SIG-M5 treated with dmso at 0.1 percent for 504 hours (cell line): ENCODE results near the gene FKBP1A.

Experiments
- DNase-seq: peaks from one replicate; lab custom pipeline; 2025; ENCODE audit not compliant: unreplicated experiment; lab: John Stamatoyannopoulos, UW

The FKBP1A gene

GRCh38 chr20:1333462-1334369 lies 59.1 kb downstream of the FKBP1A start:
- DNase-seq, result no peak

DNA sequence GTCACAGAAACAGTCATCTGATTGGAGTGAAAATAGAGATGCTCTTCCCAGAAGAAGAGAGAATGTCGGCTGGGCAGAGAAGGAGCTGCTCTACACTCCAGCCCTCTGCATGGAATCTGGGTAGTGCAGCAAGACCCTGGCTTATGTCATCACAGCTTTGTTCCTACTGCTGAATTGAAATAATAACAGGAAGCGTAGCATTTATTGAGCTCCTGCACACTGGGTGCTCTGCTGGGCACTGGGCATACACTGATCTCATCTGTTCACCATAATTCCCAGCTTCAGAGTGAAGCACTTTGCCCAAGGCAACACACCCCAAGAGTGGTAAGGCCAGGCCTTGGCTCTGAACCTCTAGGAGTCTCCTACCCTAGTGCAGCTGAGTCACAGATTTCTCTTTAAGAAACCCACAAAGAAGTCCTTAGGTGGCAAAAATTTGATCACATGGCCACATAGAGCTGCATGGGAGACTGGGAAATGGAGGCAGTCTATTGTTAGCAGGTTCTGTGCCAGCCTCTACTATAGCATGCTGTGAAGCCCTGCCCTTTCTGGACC lies 60.0 kb downstream of the FKBP1A start:
- DNase-seq, result no peak

DNA sequence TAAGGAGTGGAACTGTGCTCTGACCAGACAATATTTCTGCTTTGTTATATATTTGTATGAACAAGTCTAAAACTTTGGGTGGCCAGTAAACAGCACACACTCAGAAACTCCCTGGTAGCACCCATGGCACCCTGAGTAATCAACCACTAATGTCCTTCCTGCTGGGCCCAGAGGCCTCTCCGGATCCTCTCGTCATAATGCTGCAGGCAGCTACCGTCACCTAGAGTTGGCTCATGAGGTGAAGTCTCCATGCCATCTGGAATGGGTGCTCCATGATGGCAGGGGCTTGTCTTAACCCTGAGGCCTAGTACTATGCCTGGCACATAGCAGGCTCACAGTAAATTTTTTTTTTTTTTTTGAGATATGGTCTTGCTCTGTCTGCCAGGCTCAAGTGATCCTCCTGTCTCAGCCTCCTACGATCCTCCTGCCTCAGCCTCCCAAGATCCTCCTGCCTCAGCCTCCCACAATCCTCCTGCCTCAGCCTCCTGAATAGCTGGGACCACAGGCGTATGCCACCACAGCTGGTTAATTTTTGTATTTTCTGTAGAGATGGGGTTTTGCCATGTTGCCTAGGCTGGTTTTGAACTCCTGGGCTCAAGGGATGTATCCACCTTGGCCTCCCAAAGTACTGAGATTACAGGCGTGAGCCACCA lies 60.9 kb downstream of the FKBP1A start:
- DNase-seq, result no peak

GRCh38 chr20:1331101-1331500 lies 61.8 kb downstream of the FKBP1A start:
- DNase-seq, result no peak

DNA sequence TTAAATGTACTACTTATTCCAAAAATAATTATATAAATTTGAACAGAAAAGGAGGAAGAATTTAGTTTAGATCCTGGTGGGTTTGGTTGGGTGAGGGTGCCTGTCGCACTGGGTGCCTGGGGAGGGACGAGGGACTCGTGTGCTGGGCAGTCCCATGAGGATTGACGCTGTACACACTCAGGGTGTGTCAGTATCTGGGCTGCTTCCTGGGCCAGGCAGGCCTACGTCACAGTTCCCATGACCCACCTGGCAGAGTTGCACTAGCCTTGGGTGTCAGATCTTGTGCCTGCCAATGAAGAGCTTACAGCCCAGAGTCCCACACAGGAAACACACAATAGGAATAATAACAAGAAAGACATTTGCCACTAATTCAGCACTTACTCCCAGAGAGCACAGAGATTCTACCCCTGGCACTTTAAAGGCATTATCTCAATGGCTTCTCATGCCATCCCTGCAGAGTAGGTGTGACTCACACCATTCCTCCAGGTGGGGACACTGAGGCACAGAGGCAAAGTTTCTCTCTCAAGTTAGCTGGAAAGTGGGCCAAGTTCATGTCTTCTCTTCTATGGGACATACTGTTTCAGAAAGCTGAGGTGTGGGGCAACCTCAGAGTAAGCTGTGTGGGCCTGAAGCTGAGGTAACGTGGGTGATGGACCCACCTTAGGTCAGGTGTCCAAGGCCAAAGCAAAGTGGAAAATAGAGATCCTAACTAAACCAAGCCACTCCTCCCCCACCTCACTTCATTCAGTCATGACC lies 62.6 kb downstream of the FKBP1A start:
- DNase-seq, result no peak

DNA sequence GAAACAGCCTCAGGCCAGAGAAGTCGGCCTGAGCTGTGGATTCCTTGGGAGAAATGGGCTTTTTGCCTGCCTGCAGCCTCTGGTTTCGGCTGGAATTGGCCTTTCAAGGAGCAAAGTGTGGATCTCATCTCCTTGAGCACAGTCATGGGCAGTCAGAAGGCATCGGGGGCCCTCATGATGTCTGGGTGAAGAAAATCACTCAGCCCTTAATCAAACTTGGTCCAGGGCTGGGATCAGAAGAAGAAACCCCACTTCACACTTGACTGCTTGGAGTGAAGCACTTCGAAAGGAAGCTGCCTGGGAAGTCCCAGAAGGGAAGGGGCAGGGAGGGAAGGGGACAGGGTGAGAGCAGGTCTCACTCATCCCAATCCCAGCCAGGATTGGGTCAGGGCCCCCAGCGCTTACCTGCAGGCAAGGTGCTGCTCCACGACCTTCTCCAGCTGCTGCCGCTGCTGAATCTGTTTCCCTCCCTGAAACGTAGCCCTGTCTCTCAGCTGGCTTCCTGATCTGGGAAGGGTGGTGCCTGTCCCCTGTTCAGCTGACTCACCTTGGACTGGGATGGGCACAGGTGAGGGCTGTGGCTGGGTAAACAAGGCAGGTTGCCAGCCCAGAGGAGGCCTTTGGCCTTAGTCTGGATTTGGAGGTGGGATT lies 64.0 kb downstream of the FKBP1A start, which contains the start of gene SDCBP2:
SDCBP2 (minus strand) TSS at position 460 of the 651 bp plus-strand sequence. CDS start 8,723 bp downstream, outside the sequence.
- DNase-seq, result no peak

DNA sequence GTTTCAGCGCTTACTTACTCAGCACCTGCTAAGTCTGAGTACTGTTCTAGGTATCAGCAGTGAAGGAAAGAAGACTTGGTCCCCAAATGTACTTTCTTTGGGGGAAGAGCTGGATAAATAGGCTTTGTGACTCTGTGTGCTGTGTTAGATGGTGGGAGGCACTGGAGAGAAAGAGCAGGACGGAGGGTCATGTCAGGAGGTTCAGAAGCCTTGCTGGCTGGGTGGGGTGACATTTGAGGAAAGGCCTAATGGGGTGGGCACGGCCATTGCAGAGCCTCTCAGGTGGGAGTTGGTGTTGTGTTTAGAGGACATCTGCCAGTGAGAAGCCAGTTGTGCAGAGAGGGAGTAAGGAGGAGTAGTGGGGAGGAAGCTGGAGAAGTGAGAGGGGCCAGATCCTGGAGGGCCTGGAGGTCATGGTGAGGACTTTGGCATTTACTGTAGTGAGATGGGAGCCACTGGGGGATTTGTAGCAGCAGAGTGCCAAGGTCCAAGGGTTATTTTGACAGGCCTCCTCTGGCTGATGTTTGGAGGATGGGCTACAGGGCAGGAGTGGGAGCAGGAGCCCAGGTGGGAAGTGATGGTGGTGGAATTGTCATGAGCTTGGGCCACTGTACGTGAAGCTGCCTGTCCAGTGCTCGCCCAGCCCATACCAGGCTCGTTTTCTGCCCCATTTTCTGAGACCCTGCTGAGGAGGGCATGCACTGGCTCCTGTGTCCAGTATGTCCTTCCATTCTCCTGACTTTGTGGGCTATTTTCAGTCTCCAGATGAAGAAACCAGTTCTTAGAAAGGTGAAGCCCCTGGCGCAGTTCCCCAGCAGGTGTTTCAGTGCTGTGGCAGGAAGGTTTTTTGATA lies 64.8 kb downstream of the FKBP1A start:
- no peak for DNase-seq

DNA sequence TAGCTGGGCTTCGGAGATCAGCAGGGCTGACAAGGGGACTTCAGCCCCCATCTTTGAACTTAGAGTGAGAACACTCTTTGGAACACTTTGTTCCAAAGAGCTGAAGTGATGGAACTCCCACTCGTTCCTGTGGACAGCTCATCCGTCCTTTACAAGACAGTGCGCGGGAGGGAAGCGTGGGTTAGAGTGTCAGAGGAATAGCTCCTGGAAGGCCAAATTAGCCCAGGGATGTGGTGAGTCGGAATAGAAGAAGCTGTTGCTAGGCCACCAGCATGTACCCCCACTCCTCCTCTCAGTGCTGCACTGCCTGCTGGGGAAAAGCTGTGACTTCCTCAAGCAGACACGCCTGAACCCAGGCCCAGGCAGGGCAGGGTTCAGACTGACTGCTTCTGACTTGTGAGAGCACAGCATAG lies 65.6 kb downstream of the FKBP1A start:
- no peak for DNase-seq

DNA sequence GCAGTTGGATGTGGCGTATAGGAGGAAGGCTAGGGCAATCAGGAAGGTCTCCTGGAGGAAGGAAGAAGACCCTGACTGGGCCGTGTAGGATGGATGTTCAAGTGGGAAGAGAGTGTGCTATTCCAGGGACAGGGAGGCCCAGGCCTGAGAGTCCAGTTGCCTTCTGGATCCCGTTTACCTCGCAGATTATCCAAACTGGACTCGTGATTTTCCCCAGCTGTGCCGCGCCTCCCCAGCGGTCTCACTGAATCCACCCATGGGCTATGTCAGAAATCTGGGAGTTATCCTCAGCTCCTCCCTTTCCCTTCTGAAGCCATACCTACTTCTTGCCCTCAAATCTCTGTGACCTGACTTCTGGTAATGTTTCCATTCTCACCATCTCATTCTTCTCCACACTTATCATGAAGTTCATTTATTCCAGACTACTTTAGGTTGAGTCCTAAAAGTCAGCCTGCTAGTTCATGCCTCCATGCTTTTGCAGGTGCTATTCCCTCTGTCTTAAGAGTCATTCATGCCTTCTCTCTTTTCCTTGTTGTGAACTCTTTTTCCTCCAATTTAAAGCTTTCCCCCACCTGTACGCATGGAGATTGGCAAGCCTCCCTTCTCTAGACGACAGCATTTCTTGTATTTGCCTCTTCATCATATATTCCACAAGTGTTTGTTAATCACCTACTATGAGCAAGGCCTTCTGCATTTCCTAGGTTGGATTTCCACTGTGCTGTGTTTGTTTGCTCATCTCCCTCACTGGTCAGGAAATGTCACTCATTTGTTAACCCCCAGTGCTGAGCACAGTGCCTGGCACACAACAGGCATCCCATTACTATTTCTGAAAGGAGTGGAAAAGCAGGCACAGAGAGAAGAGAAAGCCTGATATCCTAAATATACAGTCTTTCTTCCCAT lies 66.6 kb downstream of the FKBP1A start:
- DNase-seq, result no peak

- DNase-seq, result peak; percentile 96
These were observed 67.5 kb downstream of the FKBP1A start for GRCh38 chr20:1325173-1326030.

GRCh38 chr20:1324598-1325172 lies 68.2 kb downstream of the FKBP1A start:
- DNase-seq, result no peak

DNA sequence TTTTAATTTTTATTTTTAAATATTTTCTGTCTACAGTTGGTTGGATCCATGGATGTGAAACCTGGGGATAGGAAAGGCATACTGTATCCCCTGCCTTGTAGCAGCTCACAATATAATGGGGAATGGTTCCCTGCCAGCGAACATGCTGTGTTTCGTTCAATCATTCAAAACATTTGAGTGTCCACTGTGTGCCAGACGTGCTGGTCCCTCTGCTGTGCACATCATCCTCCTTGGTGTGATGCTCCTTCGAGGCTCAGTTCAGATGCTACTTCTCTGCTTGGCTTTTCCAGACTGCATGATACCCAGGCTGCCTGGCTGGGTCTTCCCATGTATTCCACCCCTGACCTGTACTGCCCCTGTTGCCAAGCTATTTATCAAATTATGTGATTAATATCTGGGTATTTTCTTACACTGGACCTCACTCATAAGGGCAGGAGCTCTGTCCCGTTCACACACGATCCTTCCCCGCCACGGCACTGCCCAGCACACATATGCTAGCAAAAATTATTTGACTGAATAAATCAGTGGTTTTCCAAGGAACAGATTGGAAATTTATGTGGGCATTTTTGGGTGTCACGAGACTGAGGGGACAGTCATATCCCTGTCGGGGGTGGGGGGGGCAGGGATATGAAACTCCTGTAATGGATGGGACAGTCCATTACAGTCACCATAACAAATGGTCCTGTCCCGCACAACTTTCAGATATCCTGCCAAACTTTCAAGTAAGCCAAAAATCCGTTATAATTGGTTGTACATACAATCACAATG lies 68.8 kb downstream of the FKBP1A start:
- DNase-seq, result no peak

DNA sequence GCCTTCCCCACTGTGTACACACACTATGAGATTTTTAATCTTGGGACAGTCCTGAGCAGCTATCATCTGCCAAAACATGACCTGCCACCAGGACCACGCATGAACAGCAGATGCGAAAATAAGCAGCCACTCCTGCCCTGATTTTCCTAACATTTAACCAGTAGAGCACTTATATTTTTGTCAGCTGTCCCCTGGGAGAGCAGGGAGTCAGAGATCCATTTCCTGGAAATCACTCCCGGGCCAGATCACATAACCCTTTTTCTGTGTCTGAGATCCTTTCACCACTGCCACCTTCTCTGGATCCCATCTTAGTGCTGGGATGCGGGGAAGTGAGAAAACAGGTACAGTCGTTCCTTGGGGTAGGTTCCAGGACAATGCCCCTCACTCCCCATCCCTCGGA lies 69.6 kb downstream of the FKBP1A start:
- DNase-seq, result no peak

DNA sequence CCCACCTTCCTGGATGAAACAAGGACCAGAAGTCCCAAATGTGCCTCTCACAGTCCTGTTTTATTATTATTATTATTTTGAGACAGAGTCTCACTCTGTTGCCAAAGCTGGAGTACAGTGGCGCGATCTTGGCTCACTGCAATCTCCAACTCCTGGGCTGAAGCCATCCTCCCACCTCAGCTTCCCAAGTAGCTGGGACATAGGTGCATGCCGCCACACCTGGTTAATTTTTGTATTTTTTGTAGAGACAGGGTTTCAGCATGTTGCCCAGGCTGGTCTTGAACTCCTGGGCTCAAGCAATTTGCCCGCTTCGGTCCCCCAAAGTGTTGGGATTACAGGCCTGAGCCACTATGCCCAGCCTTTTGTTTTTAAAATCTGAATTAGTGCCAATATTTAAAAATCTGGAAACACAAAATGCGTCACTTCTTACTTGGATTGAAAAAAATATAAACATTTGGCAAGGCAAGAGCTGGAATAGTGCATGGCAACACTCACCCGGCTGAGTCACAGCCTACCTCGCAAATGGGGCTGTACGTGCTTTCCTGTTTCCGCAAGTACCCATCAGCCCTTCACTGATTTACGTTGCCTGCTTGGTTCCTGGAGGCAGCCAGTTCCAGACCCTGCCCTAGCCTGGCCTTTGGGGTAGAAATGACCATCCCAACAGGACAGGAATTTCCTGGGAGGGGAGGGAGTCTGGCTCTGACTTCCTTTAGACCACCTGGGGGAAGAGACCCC lies 70.2 kb downstream of the FKBP1A start:
- DNase-seq, result no peak

GRCh38 chr20:1321654-1321939 lies 71.3 kb downstream of the FKBP1A start:
- no peak for DNase-seq

- no peak for DNase-seq
These were observed 71.8 kb downstream of the FKBP1A start for GRCh38 chr20:1320902-1321653.
